ENCODE measurements around the gene VPS51.

- TF ChIP-seq, protein P1, sequence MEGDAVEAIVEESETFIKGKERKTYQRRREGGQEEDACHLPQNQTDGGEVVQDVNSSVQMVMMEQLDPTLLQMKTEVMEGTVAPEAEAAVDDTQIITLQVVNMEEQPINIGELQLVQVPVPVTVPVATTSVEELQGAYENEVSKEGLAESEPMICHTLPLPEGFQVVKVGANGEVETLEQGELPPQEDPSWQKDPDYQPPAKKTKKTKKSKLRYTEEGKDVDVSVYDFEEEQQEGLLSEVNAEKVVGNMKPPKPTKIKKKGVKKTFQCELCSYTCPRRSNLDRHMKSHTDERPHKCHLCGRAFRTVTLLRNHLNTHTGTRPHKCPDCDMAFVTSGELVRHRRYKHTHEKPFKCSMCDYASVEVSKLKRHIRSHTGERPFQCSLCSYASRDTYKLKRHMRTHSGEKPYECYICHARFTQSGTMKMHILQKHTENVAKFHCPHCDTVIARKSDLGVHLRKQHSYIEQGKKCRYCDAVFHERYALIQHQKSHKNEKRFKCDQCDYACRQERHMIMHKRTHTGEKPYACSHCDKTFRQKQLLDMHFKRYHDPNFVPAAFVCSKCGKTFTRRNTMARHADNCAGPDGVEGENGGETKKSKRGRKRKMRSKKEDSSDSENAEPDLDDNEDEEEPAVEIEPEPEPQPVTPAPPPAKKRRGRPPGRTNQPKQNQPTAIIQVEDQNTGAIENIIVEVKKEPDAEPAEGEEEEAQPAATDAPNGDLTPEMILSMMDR (IDR thresholded peaks at IDR 0.05): no peak
- TF ChIP-seq POLR2A (IDR thresholded peaks at IDR 0.05): no peak
Observed at GRCh38 chr11:65051398-65051858, 44.6 kb upstream of the VPS51 start.

Data from adrenal gland (tissue), 5 donors.